GM23338 (cell line): ENCODE data around the gene GAS1.

Source experiments
- CREB1 ChIP-seq: fragments of 250-450 bp; sonication (Bioruptor Pico); IDR thresholded peaks from 2 replicates; pipeline ENCODE4 v1.5.0; 2020; ENCODE audit warnings: low read depth, mild to moderate bottlenecking, moderate library complexity
- CTCF ChIP-seq, 2 experiments: fragments of 200-600 bp in 1 of 2; sonication (generic) in 1 of 2; conservative IDR thresholded peaks; 2 replicates each; pipeline versions ENCODE4 v1.5.1 to v1.6.1; 2016 to 2017; ENCODE audit warnings: antibody characterized with exemption in 2 of 2, low read depth in 2 of 2, mild to moderate bottlenecking in 2 of 2, moderate library complexity in 1 of 2
- EZH2 ChIP-seq: fragments of 200-600 bp; sonication (generic); IDR thresholded peaks from one replicate; pipeline ENCODE4 v1.8.0; 2017; ENCODE audit warnings: antibody characterized with exemption, mild to moderate bottlenecking, low read depth; ENCODE audit not compliant: unreplicated experiment
- EZH2phosphoT487 ChIP-seq: fragments of 200-600 bp; sonication (generic); IDR thresholded peaks from one replicate; pipeline ENCODE4 v1.8.1; 2018; ENCODE audit warnings: antibody characterized with exemption; ENCODE audit not compliant: unreplicated experiment
- JUNB ChIP-seq: IDR thresholded peaks from one replicate; pipeline ENCODE4 v1.6.1; 2016; ENCODE audit warnings: antibody characterized with exemption; ENCODE audit not compliant: unreplicated experiment
- NANOG ChIP-seq: IDR thresholded peaks from 2 replicates; pipeline ENCODE4 v1.6.1; 2016; ENCODE audit warnings: antibody characterized with exemption, borderline replicate concordance
- POLR2AphosphoS5 ChIP-seq: IDR thresholded peaks from 2 replicates; pipeline ENCODE4 v1.6.1; 2016; ENCODE audit warnings: antibody characterized with exemption, low read depth
- STAT1 ChIP-seq: IDR thresholded peaks from one replicate; pipeline ENCODE4 v1.6.1; 2016; ENCODE audit warnings: antibody characterized with exemption; ENCODE audit not compliant: unreplicated experiment
- ZNF114 ChIP-seq: fragments of 250-450 bp; sonication (Bioruptor Pico); IDR thresholded peaks from 2 replicates; pipeline ENCODE4 v1.5.0; 2020; ENCODE audit warnings: mild to moderate bottlenecking, moderate library complexity
- ZNF331 ChIP-seq: fragments of 250-450 bp; sonication (Bioruptor Pico); IDR thresholded peaks from 2 replicates; pipeline ENCODE4 v1.5.0; 2020; ENCODE audit warnings: low read depth, mild to moderate bottlenecking, moderate library complexity
- TF ChIP-seq, protein P1 (sequence below): IDR thresholded peaks from one replicate; pipeline ENCODE4 v1.6.1; 2018; ENCODE audit warnings: antibody characterized with exemption; ENCODE audit not compliant: unreplicated experiment
- TF ChIP-seq, protein P2 (sequence below): IDR thresholded peaks from 2 replicates; pipeline ENCODE4 v1.6.1; 2016; ENCODE audit warnings: antibody characterized with exemption

GRCh38 chr9:86939891-86940290 is 7.4 kb downstream of the GAS1 start:
- no peak for TF ChIP-seq CTCF (conservative IDR thresholded peaks at IDR 0.05; ENCODE audit: low read depth in 2 of 2)
- TF ChIP-seq ZNF114 (CRISPR knock-in tag): no peak
- TF ChIP-seq, protein P1, sequence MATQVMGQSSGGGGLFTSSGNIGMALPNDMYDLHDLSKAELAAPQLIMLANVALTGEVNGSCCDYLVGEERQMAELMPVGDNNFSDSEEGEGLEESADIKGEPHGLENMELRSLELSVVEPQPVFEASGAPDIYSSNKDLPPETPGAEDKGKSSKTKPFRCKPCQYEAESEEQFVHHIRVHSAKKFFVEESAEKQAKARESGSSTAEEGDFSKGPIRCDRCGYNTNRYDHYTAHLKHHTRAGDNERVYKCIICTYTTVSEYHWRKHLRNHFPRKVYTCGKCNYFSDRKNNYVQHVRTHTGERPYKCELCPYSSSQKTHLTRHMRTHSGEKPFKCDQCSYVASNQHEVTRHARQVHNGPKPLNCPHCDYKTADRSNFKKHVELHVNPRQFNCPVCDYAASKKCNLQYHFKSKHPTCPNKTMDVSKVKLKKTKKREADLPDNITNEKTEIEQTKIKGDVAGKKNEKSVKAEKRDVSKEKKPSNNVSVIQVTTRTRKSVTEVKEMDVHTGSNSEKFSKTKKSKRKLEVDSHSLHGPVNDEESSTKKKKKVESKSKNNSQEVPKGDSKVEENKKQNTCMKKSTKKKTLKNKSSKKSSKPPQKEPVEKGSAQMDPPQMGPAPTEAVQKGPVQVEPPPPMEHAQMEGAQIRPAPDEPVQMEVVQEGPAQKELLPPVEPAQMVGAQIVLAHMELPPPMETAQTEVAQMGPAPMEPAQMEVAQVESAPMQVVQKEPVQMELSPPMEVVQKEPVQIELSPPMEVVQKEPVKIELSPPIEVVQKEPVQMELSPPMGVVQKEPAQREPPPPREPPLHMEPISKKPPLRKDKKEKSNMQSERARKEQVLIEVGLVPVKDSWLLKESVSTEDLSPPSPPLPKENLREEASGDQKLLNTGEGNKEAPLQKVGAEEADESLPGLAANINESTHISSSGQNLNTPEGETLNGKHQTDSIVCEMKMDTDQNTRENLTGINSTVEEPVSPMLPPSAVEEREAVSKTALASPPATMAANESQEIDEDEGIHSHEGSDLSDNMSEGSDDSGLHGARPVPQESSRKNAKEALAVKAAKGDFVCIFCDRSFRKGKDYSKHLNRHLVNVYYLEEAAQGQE: no peak
- TF ChIP-seq EZH2phosphoT487: no peak
- TF ChIP-seq EZH2: no peak
- TF ChIP-seq POLR2AphosphoS5: no peak
- TF ChIP-seq CREB1 (CRISPR knock-in tag): no peak
- TF ChIP-seq JUNB: no peak
- TF ChIP-seq, protein P2, sequence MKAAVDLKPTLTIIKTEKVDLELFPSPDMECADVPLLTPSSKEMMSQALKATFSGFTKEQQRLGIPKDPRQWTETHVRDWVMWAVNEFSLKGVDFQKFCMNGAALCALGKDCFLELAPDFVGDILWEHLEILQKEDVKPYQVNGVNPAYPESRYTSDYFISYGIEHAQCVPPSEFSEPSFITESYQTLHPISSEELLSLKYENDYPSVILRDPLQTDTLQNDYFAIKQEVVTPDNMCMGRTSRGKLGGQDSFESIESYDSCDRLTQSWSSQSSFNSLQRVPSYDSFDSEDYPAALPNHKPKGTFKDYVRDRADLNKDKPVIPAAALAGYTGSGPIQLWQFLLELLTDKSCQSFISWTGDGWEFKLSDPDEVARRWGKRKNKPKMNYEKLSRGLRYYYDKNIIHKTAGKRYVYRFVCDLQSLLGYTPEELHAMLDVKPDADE: no peak
- TF ChIP-seq STAT1: no peak
- no peak for TF ChIP-seq ZNF331 (CRISPR knock-in tag)
- TF ChIP-seq NANOG: no peak
